HG03469 (cell line): ENCODE data around the gene TRIM60.
"Not testable (repeated sequence)": the region's sequence is repeated elsewhere in the genome, so short reads cannot be mapped to it uniquely, and the experiment has no call there.

Source experiments
- ATAC-seq: cut with Tn5 transposase; IDR thresholded peaks from one replicate; pipeline ENCODE4 v1.9.1; 2021; ENCODE audit warnings: mild to moderate bottlenecking, moderate library complexity, moderate number of reproducible peaks; ENCODE audit not compliant: unreplicated experiment

Gene TRIM60

DNA sequence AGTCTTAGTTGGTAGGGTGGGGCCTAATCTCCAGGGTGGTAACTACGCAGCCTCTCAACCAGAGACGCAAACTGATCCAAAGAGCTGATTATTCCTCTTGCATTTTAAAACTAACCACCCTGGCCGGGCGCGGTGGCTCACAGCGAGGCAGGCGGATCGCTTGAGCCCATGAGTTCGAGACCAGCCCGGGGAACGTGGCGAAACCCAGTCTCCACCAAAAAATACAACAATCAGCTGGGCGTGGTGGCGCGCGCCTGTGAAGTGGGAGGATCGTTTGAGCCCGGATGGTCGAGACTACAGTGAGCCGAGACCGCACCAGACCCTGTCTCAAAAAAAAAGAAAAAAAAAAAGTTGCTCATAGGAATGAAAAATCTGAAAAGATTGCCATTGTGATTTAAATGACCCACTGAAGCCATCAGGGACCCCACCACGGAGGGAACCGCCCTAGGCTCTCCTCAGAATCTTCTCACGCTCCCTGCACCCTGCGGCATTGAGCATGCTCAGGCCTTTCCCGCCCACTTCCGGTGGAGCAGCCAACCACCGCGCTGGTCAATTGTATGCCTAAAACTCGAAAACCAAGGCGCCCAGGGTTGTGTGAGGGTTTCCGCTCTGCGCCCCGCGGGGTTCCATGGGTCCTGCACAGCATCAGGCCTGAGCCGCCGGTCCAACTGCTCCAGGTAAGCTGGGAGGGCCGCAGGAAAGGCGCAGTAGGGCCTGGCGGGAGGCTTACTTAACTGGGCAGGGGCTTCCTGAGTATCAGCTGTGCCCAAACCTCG lies at the start of gene TRIM60:
Gene TRIM60, plus strand, starts transcription at position 564 of the 776 bp plus-strand sequence. CDS start 8,074 bp downstream, outside the sequence.
- ATAC-seq, result no peak

- ATAC-seq, result no peak
These were observed 42.3 kb upstream of the TRIM60 start for GRCh38 chr4:164989471-164989870.

GRCh38 chr4:164990786-164991185 lies 41.0 kb upstream of the TRIM60 start:
- ATAC-seq, result not testable (repeated sequence)

DNA sequence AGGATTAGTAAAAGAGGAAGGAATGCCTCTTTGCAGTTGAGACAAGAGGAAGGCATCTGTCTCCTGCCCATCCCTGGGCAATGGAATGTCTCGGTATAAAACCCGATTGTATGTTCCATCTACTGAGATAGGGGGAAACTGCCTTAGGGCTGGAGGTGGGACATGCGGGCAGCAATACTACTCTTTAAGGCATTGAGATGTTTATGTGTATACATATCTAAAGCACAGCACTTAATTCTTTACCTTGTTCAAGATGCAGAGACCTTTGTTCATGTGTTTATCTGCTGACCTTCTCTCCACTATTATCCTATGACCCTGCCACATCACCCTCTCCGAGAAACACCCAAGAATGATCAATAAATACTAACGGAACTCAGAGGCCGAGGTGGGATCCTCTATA lies 35.7 kb upstream of the TRIM60 start:
- ATAC-seq, result not testable (repeated sequence)

DNA sequence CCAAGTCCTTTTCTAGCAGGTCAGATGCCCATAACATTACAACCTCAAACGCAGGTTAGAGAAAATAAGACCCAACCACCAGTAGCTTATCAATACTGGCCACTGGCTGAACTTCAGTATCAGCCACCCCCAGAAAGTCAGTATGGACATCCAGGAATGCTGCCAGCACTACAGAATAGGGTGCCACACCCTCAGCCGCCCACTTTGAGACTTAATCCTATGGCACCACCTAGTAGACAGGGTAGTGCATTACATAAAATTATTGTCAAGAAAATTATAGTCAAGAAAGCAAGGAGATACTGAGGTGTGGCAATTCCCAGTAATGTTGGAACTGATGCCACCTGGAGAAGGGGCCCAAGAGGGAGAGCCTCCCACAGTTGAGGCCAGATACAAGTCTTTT lies 34.5 kb upstream of the TRIM60 start:
- no peak for ATAC-seq

- no peak for ATAC-seq
These were observed 33.9 kb upstream of the TRIM60 start for GRCh38 chr4:164997941-164998340.

DNA sequence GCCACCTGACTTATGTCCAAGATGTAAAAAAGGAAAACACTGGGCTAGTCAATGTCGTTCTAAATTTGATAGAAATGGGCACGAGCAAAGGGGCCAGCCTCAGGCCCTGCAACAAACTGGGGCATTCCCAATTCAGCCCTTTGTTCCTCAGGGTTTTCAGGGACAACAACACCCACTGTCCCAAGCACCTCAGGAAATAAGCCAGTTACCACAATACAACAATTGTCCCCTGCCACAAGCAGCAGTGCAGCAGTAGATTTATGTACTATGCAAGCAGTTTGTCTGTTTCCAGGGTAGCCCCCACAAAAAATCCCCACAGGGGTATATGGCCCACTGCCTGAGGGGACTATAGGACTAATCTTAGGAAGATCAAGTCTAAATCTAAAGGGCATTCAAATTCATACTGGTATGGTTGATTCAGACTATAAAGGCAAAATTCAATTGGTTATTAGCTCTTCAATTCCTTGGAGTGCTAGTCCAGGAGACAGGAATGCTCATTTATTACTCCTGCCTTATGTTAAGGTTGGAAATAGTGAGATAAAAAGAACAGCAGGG lies 33.2 kb upstream of the TRIM60 start:
- ATAC-seq, result not testable (repeated sequence)

DNA sequence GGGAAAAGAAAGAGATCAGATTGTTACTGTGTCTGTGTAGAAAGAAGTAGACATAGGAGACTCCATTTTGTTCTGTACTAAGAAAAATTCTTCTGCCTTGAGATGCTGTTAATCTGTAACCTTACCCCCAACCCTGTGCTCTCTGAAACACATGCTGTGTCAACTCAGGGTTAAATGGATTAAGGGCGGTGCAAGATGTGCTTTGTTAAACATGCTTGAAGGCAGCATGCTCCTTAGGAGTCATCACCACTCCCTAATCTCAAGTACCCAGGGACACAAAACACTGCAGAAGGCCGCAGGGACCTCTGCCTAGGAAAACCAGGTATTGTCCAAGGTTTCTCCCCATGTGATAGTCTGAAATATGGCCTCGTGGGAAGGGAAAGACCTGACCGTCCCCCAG lies 29.8 kb upstream of the TRIM60 start:
- not testable (repeated sequence) for ATAC-seq

DNA sequence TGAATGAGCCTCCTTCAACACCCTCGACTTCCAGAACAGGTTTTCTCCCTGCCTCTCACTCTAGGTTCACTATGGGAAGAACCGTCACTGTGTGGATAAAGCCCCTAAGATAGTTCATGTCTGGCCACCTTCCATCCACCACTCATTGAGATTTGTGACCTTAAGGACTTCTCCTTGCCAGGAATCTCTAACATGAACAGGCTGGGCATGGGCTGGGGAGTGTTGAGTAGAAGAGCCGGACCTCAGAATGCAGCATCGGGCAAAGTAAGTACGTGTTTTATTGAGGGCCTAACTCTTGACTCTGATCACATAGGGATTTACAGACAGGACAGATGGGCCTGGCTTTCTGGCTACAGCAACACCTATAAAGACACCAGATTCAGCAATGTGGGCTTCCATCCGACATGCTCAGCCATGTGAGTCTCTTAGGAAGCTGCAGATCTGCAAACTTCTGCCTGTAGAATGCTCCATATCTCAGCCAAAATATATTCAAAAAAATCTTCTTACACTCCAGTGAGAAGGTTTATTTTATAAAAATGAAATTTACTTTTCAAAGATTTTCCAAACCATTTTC lies 26.4 kb upstream of the TRIM60 start:
- ATAC-seq, result no peak

GRCh38 chr4:165006456-165006855 lies 25.3 kb upstream of the TRIM60 start:
- ATAC-seq, result no peak

DNA sequence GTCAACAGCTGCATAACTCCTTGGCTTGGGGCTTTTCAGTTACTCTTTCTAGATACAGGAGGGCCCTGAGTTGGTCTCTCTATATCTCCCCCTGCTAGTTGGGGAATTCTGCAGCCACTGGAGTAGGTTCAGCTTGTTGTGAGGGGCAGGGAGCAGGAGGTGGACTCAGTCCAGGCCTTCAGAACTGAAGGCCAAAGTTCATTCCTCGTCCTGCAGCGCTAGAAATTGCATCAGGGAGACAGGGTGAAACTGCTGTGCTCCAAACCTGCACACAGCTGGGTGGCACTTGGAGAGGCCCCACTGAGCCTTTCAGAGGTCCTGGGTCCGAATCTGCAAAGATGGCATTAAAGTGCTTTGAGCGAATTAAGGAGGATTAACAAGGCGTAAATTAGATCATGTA lies 24.9 kb upstream of the TRIM60 start:
- no peak for ATAC-seq

GRCh38 chr4:165009493-165010227 lies 22.1 kb upstream of the TRIM60 start:
- ATAC-seq, result peak; percentile 73

DNA sequence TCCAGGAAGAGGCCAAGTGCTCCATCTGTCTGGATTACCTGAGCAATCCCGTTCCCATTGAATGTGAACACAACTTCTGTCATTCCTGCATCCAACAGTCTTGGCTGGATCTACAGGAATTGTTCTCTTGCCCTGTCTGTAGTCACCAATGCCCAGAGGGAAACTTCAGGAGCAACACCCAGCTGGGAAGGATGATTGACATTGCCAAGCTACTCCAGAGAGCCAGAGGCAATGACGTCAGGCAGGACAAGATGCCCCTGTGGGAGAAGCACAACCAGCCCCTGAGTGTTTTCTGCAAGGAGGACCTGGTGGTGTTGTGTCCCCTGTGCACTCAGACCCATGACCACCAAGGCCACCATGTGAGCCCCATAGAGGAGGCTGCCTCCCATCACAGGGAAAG lies 21.3 kb upstream of the TRIM60 start:
- no peak for ATAC-seq

DNA sequence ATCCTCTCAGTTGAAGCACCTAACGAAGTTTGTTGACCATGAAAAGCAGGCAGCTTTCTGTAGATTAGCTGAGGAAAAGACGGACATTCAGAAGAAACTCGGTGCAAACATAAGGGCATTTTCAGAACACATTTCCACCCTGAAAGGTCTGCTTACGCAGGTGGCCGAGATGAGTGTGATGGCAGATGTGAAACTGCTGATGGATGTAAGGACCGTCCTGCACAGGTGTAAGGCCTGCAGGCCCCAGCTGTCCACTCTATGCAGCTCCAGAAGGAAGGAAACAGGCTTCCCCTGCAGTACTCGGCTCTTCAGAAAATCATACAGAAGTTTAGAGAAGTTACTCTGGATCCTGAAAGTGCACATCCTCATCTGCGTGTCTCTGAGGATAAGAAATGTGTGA lies 20.8 kb upstream of the TRIM60 start:
- ATAC-seq, result no peak

GRCh38 chr4:165011403-165011802 lies 20.4 kb upstream of the TRIM60 start:
- ATAC-seq, result no peak

DNA sequence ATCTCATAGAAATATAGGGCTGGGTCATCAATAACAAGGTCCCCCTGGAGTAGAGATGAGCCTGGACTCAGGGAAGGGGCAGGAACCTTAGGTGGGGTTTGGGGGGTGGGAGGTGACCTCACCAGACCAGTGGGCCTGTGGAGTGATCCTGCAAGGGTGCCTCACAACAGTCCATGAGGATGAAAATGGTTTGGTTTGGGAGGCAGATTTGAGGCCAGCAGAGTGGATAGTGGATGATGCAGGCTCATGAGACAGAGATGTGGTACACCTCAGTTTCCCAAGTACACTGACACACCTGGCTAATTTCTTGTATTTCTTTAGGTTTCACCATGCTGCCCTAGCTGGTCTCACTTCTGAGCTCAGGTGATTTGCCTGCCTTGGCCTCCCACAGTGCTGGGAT lies 18.1 kb upstream of the TRIM60 start:
- ATAC-seq, result no peak

DNA sequence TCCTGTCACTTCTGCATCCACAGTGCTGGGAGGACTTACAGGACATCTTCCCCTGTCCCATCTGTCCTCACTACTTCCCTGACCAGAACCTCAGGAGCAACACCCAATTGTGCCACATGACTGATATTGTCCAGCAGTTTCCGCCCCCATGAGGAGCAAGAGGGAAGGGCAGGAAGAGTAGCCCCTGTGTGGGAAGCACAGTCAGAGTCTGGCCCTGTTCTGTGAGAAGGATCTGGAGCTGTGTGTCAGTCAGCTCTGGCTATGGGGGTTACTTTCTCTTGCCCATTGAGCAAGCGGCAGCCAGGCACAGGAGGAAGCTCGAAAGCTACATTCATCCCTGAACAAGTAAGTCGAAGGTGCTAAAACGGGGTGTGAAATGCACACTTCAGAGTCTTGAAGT lies 14.8 kb upstream of the TRIM60 start:
- no peak for ATAC-seq

DNA sequence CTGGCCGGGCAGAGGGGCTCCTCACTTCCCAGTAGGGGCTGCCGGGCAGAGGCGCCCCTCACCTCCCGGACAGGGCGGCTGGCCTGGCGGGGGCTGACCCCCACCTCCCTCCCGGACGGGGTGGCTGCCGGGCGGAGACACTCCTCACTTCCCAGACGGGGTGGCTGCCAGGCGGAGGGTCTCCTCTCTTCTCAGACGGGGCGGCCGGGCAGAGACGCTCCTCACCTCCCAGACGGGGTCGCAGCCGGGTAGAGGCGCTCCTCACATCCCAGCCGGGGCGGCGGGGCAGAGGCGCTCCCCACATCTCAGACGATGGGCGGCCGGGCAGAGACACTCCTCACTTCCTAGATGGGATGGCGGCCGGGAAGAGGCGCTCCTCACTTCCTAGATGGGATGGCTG lies 11.8 kb upstream of the TRIM60 start:
- not testable (repeated sequence) for ATAC-seq

DNA sequence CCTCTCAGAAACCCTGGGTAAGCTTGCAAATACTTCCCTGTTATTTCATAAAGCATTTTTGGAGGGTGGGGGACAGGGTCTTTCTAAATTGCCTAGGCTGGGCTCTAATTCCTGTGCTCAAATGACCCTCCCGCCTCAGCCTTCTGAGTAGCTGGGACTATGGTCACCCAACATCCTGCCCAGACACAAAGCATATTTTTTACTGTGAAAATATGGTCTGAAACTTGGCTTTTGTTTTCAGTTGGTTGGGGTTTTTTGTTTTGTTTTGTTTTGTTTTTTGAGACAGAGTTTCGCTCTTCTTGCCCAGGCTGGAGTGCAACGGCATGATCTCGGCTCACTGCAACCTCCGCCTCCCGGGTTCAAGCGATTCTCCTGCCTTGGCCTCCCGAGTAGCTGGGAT lies 6.0 kb upstream of the TRIM60 start:
- ATAC-seq, result not testable (repeated sequence)

GRCh38 chr4:165027762-165028402 lies 3.9 kb upstream of the TRIM60 start:
- ATAC-seq, result no peak

DNA sequence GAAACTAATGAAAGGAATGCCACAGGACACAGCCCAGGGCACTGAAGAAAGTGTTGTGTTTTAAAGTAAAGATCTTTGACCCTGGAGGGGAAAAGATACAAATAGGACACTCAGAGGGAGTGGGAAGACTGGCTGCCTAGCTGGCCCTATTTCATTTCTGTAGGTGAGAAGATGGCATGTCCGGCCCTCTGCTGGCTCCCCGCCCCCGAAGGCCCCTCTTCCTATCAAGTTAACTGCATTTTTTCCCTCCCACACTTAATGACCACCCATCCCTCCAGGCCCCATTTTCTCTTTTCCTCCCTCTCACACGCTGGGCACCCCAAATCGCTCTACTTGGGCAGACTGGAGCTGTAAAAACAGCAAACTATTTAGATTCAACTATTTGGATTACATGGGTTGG lies 16.4 kb downstream of the TRIM60 start:
- ATAC-seq, result no peak
